ENCODE measurements around the gene IRGC.

The IRGC gene

DNA sequence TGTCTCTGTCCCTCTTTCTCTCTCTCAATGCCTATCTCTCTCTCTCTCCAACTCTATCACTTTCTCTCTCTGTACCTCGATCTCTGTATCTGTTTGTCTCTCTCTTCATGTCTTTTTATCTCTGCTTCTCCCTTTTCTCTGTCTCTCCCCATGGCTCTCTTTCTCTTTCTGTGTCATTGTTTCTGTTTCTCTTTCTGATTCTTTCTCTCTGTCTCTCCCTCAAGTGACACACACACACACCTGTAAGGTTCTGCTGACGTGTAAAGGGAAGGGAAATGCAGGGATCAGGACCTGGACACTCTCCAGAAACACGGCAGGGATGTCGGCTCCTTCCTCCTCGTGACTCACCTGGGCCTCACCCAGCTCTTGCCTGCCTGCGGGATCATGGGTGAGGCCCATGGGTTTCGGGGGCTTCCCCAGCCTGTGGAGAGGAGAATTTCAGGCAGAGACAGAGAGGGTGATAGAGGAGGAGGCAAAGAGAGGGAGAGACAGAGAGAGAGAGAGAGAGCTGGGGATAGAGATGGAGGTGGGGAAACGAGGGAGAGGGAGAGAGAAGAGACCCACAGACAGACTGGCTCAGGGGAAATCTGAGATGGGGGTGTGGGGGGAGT lies 40.5 kb upstream of the IRGC start (continued):
- TF ChIP-seq ZXDB (tag by site-specific recombination; IDR thresholded peaks at IDR 0.05) (0 out of 2 replicates have a peak, but pooled peaks have one; percentile 10), ZNF785 (tag by site-specific recombination; IDR thresholded peaks at IDR 0.05) (no peak), ZBTB21 (tag by site-specific recombination; IDR thresholded peaks at IDR 0.05) (peak; percentile 36; the same call in 1 of the 2 replicates), ZNF311 (tag by site-specific recombination; IDR thresholded peaks at IDR 0.05; ENCODE audit: borderline replicate concordance) (no peak), ZNF621 (tag by site-specific recombination; IDR thresholded peaks at IDR 0.05) (no peak), ZNF24 (tag by site-specific recombination; IDR thresholded peaks at IDR 0.05) (no peak)
- TF ChIP-seq, protein P1, sequence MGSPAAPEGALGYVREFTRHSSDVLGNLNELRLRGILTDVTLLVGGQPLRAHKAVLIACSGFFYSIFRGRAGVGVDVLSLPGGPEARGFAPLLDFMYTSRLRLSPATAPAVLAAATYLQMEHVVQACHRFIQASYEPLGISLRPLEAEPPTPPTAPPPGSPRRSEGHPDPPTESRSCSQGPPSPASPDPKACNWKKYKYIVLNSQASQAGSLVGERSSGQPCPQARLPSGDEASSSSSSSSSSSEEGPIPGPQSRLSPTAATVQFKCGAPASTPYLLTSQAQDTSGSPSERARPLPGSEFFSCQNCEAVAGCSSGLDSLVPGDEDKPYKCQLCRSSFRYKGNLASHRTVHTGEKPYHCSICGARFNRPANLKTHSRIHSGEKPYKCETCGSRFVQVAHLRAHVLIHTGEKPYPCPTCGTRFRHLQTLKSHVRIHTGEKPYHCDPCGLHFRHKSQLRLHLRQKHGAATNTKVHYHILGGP (tag by site-specific recombination; IDR thresholded peaks at IDR 0.05), result 0 out of 2 replicates have a peak, but pooled peaks have one; percentile 2
- TF ChIP-seq, protein P2, sequence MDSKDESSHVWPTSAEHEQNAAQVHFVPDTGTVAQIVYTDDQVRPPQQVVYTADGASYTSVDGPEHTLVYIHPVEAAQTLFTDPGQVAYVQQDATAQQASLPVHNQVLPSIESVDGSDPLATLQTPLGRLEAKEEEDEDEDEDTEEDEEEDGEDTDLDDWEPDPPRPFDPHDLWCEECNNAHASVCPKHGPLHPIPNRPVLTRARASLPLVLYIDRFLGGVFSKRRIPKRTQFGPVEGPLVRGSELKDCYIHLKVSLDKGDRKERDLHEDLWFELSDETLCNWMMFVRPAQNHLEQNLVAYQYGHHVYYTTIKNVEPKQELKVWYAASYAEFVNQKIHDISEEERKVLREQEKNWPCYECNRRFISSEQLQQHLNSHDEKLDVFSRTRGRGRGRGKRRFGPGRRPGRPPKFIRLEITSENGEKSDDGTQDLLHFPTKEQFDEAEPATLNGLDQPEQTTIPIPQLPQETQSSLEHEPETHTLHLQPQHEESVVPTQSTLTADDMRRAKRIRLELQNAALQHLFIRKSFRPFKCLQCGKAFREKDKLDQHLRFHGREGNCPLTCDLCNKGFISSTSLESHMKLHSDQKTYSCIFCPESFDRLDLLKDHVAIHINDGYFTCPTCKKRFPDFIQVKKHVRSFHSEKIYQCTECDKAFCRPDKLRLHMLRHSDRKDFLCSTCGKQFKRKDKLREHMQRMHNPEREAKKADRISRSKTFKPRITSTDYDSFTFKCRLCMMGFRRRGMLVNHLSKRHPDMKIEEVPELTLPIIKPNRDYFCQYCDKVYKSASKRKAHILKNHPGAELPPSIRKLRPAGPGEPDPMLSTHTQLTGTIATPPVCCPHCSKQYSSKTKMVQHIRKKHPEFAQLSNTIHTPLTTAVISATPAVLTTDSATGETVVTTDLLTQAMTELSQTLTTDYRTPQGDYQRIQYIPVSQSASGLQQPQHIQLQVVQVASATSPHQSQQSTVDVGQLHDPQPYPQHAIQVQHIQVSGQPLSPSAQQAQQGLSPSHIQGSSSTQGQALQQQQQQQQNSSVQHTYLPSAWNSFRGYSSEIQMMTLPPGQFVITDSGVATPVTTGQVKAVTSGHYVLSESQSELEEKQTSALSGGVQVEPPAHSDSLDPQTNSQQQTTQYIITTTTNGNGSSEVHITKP (tag by site-specific recombination; IDR thresholded peaks at IDR 0.05), result peak; percentile 72

DNA sequence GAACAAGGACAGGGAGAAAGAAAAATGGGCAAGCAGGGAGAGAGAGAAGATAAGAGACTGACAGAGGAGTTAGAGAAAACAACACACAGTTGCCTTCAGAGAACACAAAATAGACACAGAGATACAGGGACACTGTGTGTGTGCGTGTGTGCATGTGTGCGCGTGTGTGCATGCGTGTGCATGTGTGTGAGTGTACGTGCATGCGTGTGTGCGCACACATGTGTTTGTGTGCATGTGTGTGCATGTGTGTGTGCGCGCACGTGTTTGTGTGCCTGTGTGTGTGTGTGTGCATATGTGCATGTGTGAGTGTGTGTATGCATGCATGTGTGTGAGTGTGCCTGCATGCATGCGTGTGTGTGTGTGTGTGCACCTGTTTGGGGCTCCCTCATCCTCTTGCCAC lies 40.0 kb upstream of the IRGC start:
- POLR2A ChIA-PET, result no interaction called here
- no peaks in the 10 kb centered on the region; a peak in 1 of 3 replicates for H3K36me3 ChIP-seq (ENCODE audit: control insufficient read depth in 2 of 2, insufficient read depth in 1 of 2, low read length in 2 of 2)
- H3K27ac ChIP-seq (ENCODE audit: extremely low read depth, low read depth, low read length), result no peak overlapping the region
- CTCF ChIA-PET, result interaction anchor here (1.0 to 1.2 kb wide), 2 partner anchors 23 to 92 kb away, joined by 3 to 5 read pairs; no protein-coding TSS in a partner anchor
- no peak overlapping the region for H3K4me3 ChIP-seq (ENCODE audit: low read depth, low read length)
- no peaks in the 10 kb centered on the region for H3K9me3 ChIP-seq (ENCODE audit: control insufficient read depth, insufficient read depth, low read depth, low read length)
- peaks cover 27% of the 10 kb centered on the region for H3K4me1 ChIP-seq (ENCODE audit: control insufficient read depth, insufficient read depth, low read length)
- TF ChIP-seq, protein P3, sequence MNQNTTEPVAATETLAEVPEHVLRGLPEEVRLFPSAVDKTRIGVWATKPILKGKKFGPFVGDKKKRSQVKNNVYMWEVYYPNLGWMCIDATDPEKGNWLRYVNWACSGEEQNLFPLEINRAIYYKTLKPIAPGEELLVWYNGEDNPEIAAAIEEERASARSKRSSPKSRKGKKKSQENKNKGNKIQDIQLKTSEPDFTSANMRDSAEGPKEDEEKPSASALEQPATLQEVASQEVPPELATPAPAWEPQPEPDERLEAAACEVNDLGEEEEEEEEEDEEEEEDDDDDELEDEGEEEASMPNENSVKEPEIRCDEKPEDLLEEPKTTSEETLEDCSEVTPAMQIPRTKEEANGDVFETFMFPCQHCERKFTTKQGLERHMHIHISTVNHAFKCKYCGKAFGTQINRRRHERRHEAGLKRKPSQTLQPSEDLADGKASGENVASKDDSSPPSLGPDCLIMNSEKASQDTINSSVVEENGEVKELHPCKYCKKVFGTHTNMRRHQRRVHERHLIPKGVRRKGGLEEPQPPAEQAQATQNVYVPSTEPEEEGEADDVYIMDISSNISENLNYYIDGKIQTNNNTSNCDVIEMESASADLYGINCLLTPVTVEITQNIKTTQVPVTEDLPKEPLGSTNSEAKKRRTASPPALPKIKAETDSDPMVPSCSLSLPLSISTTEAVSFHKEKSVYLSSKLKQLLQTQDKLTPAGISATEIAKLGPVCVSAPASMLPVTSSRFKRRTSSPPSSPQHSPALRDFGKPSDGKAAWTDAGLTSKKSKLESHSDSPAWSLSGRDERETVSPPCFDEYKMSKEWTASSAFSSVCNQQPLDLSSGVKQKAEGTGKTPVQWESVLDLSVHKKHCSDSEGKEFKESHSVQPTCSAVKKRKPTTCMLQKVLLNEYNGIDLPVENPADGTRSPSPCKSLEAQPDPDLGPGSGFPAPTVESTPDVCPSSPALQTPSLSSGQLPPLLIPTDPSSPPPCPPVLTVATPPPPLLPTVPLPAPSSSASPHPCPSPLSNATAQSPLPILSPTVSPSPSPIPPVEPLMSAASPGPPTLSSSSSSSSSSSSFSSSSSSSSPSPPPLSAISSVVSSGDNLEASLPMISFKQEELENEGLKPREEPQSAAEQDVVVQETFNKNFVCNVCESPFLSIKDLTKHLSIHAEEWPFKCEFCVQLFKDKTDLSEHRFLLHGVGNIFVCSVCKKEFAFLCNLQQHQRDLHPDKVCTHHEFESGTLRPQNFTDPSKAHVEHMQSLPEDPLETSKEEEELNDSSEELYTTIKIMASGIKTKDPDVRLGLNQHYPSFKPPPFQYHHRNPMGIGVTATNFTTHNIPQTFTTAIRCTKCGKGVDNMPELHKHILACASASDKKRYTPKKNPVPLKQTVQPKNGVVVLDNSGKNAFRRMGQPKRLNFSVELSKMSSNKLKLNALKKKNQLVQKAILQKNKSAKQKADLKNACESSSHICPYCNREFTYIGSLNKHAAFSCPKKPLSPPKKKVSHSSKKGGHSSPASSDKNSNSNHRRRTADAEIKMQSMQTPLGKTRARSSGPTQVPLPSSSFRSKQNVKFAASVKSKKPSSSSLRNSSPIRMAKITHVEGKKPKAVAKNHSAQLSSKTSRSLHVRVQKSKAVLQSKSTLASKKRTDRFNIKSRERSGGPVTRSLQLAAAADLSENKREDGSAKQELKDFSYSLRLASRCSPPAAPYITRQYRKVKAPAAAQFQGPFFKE (tag by site-specific recombination; IDR thresholded peaks at IDR 0.05; ENCODE audit: borderline replicate concordance), result no peak
- TF ChIP-seq, protein P4, sequence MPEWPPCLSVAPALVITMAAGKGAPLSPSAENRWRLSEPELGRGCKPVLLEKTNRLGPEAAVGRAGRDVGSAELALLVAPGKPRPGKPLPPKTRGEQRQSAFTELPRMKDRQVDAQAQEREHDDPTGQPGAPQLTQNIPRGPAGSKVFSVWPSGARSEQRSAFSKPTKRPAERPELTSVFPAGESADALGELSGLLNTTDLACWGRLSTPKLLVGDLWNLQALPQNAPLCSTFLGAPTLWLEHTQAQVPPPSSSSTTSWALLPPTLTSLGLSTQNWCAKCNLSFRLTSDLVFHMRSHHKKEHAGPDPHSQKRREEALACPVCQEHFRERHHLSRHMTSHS (tag by site-specific recombination; IDR thresholded peaks at IDR 0.05), result peak; percentile 56; the same call in 1 of the 2 replicates
- TF ChIP-seq ZNF23 (tag by site-specific recombination; IDR thresholded peaks at IDR 0.05; ENCODE audit: borderline replicate concordance), result 0 out of 2 replicates have a peak, but pooled peaks have one; percentile 50
- 0 out of 2 replicates have a peak, but pooled peaks have one; percentile 33 for TF ChIP-seq ZNF791 (tag by site-specific recombination; IDR thresholded peaks at IDR 0.05)
- TF ChIP-seq ZFP3 (tag by site-specific recombination; IDR thresholded peaks at IDR 0.05; ENCODE audit: low read depth), result no peak
- TF ChIP-seq, protein P5, sequence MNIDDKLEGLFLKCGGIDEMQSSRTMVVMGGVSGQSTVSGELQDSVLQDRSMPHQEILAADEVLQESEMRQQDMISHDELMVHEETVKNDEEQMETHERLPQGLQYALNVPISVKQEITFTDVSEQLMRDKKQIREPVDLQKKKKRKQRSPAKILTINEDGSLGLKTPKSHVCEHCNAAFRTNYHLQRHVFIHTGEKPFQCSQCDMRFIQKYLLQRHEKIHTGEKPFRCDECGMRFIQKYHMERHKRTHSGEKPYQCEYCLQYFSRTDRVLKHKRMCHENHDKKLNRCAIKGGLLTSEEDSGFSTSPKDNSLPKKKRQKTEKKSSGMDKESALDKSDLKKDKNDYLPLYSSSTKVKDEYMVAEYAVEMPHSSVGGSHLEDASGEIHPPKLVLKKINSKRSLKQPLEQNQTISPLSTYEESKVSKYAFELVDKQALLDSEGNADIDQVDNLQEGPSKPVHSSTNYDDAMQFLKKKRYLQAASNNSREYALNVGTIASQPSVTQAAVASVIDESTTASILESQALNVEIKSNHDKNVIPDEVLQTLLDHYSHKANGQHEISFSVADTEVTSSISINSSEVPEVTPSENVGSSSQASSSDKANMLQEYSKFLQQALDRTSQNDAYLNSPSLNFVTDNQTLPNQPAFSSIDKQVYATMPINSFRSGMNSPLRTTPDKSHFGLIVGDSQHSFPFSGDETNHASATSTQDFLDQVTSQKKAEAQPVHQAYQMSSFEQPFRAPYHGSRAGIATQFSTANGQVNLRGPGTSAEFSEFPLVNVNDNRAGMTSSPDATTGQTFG (tag by site-specific recombination; IDR thresholded peaks at IDR 0.05; ENCODE audit: borderline replicate concordance), result peak; percentile 4; the same call in 1 of the 2 replicates
- TF ChIP-seq ZNF792 (tag by site-specific recombination; IDR thresholded peaks at IDR 0.05), result peak; percentile 33; the same call in 1 of the 2 replicates
- TF ChIP-seq, protein P6, sequence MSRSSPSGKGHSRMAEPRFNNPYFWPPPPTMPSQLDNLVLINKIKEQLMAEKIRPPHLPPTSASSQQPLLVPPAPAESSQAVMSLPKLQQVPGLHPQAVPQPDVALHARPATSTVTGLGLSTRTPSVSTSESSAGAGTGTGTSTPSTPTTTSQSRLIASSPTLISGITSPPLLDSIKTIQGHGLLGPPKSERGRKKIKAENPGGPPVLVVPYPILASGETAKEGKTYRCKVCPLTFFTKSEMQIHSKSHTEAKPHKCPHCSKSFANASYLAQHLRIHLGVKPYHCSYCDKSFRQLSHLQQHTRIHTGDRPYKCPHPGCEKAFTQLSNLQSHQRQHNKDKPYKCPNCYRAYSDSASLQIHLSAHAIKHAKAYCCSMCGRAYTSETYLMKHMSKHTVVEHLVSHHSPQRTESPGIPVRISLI (tag by site-specific recombination; IDR thresholded peaks at IDR 0.05), result no peak
- TF ChIP-seq, protein P7, sequence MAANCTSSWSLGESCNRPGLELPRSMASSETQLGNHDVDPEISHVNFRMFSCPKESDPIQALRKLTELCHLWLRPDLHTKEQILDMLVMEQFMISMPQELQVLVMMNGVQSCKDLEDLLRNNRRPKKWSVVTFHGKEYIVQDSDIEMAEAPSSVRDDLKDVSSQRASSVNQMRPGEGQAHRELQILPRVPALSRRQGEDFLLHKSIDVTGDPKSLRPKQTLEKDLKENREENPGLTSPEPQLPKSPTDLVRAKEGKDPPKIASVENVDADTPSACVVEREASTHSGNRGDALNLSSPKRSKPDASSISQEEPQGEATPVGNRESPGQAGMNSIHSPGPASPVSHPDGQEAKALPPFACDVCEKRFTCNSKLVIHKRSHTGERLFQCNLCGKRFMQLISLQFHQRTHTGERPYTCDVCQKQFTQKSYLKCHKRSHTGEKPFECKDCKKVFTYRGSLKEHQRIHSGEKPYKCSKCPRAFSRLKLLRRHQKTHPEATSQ (tag by site-specific recombination; IDR thresholded peaks at IDR 0.05), result no peak
- no peak for TF ChIP-seq ZNF629 (tag by site-specific recombination; IDR thresholded peaks at IDR 0.05)
